Activated CD4-positive, alpha-beta T cell treated with anti-CD3 and anti-CD28 coated beads, Interleukin-2, Interleukin-6, amounts not matched to agents 100 ng/mL and 50 ng/mL, durations not matched to agents 16 hours and 8 hours (primary cell): Measurements from ENCODE around the gene TDRD7.
A peak's percentile ranks its signal among the peaks of the same experiment; 100 is the strongest.
"Not testable (repeated sequence)": the region's sequence is repeated elsewhere in the genome, so short reads cannot be mapped to it uniquely, and the experiment has no call there.

ENCODE experiments used
- DNase-seq: peaks from one replicate; pipeline ENCODE4 v3.0.0-alpha.2; 2020

The TDRD7 gene

DNA sequence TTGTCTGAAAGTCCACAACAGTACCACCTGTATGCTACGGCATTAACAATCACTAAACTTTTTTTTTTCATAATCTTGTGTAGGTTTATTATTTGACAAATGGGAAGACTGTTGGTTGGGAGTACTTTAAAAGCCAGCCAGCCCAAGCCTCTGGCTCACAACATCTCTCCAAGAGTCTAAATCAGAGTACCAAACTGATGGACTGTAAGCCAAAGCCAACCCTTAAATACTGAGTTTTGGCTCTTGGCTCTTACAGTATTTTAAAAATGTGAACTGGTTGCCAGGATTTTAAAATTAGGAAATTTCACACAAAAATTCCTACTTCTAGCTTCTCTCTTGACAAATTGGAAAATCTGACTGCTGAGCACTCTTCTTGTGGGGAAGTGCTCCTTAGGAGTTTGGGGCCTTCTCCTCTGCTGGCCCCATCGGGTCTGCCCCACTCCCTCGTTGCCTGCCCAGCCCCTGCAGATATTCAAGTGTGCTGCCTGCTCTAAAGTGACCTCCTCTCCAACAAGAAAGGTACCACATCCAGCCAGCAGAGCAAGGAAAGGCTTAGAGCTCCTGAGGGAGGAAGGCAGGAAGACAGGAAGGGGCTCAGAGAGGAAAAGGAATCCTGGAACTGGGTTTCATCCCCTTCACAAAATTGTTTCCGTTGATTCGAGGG is 67.7 kb downstream of the TDRD7 start:
- DNase-seq = no peak

DNA sequence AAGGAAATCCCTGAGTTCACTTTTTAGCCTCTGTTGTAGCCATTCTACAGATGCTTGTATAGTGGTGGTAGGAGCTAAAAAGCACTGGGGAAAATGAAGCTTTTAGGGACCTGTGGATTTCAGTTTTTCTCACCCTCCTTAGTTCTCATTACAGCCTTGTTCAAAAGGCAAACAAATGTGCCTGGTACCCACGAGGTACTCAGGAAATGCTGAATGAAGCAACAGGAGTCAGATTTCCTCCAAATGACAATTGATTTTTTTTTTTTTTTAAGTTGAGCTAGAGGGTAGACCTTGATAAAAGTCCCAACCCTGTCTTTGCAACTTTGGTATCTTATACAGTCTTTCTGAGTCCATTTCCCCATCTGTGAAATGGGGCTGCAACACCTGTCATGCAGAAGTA is 68.3 kb downstream of the TDRD7 start:
- DNase-seq = no peak

DNA sequence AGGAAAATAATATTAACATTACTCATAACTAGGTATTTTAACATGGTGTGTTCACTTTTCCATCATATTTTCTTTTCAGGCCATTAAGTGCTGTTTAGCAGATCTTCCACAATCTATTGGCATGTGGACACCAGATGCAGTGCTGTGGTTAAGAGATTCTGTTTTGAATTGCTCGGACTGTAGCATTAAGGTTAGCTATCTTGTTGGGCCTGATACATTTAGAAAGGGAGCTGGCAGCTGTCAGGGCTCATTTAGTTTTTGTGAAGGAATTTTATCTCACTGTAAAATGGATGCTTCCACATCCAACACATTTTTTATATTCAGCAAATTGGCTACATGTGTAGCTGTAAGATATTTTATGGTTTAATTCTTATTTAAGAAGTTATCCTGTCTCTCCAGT is 68.9 kb downstream of the TDRD7 start:
- no peak for DNase-seq

DNA sequence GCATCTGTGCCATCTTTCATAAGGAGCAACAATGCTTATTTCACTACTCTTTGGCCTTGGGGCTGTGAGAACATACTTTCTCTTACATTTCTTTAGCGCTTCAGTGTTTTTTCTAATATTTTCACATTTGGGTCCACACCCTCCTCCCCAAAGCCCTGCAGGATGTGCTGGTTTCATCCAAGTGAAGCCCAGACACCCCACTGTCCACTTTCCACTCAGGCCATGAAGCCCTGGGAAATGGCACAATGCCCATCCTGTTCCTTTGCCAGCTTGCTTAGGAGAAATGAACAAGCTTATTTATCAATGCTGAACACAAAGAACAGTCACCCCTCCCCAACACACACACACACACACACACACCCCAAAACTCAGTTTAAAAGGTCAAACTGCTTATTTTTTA is 72.2 kb downstream of the TDRD7 start:
- DNase-seq = no peak

DNA sequence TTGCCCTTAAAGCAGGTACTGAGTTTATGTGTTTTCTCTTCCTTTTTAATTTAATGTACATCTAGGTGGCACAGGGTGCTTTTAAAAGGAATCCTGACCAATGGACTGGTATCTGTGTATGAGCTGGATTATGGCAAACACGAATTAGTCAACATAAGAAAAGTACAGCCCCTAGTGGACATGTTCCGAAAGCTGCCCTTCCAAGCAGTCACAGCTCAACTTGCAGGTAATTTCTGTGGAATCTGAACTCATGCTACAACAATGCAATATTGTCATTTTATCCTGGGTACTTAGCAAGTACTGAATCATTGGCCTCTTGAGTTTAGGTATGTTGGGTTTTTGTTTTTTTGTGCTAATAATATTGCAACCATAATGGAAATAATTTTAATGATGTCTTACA is 75.2 kb downstream of the TDRD7 start:
- no peak for DNase-seq

DNA sequence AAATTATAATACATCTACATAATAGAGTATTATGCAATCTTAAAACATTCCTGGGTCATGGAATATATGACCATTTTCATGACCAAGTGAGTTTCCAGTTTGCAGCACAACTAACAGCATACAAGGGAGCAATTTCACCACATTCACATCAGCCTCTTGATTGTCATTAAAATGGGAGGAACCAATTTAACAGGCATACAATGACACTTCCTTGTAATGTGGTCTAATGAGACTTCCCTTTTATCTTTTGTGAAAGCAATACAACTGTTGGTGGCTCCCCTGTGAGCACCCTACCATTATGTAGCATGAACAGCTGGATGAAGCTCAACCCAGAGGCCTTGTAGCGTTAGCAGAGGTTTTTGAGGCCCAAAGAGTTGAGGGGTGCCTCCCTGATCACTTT is 76.0 kb downstream of the TDRD7 start:
- no peak for DNase-seq

DNA sequence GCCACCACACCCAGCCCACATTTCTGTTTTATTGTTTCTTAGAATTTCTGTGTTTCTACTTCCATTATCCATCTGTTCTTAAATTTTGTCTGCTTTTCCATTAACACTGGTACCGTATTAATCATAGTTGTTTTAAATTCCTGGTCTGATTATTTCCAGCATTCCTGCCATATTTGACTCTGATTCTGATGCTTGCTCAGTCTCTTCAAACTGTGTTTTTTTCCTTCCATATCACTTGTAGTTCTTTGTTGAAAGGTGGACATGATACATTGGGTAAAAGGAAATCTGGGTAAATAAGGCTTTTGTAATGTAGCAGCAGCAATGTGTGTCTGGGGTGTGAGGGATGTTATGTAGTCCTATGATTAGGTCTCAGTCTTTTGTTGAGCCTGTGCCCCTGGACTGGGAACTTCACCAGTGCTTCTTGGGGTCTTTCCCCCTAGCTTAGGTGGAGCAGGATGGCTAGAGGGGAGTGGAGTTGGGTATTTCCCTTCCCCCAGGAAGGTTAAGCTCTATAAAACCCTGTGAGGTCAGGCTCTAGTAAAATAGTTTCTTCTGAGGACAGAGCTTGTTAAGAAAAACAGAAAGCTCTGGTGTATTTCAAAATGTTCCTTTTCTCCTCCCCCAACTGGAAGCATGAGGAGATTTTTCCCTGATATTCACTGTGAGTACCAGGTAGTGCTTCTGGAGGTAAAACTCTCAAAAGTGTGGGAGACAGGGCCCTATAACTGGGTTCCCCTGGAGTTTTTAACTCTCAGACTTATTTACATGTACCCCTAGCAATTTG is 79.5 kb downstream of the TDRD7 start:
- no peak for DNase-seq

DNA sequence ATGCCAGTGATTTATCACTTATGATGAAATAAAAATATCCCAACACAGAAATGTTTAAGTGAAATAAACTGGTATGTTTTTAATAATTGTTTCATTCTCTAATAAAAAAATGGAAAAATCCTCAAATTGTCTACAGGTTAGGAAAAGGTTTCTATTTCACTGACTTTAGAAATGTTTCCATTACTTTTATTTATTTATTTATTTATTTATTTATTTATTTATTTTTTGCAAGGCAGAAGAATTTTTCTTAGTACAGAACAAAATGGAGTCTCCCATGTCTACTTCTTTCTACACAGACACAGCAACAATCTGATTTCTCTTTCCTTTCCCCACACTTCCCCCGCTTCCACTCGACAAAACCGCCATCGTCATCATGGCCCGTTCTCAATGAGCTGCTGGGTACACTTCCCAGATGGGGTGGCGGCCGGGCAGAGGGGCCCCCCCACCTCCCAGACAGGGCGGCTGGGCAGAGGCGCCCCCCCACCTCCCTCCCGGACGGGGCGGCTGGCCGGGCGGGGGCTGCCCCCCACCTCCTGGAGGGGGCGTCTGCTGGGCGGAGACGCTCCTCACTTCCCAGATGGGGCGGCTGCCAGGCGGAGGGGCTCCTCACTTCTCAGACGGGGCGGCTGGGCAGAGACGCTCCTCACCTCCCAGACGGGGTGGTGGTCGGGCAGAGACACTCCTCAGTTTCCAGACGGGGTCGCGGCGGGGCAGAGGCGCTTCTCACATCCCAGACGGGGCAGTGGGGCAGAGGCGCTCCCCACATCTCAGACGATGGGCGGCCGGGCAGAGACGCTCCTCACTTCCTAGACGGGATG is 85.9 kb downstream of the TDRD7 start:
- not testable (repeated sequence) for DNase-seq

DNA sequence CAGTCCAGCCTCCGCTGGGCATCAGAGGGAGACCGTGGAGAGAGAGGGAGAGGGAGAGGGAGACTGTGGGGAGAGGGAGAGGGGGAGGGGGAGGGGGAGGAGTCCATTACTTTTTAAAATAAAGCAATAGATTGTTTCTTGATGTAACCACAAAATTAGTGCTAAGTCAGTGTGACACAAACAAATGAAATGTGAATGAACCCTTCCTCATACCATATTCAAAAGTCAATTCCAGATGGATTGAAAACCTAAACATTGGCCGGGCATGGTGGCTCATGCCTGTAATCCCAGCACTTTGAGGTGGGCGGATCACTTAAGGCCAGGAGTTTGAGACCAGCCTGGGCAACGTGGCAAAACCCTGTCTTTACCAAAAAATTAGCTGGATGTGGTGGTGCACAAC is 87.0 kb downstream of the TDRD7 start:
- not testable (repeated sequence) for DNase-seq

DNA sequence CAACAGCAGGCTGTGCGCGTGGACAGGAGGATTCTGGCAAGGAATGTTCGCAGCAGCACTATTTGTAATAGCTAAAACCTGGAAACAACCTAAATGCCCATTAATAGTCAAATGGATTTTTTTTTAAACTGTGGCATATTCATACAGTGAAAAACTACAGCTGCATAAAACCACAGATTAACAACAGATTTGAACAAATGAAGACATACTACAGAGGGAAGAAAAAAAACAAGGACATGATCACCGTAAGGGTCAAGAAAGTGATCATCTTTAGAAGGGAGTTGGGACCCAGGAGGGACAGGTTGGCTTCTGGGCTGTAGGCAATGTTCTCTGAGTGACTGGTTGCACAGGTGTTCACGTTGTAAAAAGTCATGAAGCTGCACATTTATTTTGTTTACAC is 88.4 kb downstream of the TDRD7 start:
- no peak for DNase-seq

DNA sequence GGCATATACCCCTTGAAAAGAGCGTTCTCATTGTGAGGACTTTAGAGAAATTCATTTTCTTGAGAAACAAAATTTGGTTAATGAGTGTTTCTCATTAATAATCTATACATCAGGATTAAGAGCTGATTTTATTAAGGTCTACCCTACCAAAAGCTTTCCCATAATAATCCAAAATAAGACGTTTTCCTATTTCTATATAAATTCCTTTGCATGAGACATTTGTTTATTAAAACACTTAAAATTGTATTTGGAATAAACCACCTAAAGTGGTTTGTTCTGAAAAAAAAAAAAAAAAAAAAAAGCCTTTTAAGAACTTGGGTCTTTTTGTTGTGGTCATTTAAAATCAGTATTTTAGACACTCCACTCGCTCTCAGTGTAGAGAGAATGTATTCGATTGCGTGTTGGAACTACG is 88.9 kb downstream of the TDRD7 start:
- DNase-seq = no peak

DNA sequence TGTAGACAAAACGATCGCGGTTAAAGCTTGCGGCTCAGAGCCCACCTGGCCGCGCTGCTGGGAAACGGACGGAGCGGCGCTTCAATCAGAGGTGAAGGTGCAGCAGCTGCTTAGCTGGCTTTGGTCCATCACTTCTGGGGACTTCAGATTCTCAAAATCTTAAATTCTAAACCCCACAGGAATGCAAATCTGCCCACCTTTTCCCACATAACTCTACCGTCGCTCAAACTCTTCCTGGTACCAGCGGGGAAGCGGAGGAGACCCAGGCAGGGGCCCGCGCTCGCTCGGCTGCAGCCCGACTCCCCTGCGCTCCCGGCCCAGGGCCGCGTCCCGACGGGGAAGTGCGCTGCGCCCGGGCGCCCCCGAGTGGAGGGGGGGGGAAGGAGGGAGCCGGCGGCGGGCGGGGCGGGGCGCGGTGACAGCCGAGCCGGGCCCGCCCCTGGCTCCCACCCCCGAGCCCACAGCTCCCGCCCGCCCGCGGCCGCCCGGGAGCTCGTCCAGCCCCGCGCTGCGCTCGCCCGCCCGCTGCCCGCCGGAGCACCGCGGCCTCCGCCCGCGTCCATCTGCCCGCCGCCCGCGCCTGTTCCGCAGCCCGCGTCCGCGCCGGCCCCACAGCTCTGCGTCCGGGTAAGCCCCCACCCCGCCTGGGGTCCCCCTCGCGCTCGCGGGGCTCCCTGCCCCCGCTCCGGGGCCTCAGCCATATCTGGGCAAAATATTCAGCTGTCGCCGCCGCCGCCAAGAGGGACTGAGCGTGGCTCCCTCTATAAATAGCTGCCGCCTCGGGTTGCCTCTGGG is 89.5 kb downstream of the TDRD7 start, which contains the start of gene TMOD1:
TMOD1 (plus strand) TSS at position 490 of the 795 bp plus-strand sequence. CDS start 22,523 bp downstream, outside the sequence.
- peak; percentile 61 for DNase-seq

DNA sequence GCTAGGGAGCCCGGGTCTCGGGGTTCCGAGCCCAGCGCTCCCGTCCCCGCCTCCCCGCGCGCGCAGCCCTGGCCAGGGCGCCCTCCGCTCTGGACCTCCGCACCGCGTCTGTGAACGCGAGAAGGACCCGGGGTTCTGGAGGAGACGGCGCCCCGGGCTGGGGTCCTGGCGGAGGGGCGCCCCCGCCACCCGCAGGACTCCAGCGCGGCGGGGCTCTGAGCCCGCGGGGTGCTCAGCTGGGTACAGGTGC is 90.0 kb downstream of the TDRD7 start:
- no peak for DNase-seq

DNA sequence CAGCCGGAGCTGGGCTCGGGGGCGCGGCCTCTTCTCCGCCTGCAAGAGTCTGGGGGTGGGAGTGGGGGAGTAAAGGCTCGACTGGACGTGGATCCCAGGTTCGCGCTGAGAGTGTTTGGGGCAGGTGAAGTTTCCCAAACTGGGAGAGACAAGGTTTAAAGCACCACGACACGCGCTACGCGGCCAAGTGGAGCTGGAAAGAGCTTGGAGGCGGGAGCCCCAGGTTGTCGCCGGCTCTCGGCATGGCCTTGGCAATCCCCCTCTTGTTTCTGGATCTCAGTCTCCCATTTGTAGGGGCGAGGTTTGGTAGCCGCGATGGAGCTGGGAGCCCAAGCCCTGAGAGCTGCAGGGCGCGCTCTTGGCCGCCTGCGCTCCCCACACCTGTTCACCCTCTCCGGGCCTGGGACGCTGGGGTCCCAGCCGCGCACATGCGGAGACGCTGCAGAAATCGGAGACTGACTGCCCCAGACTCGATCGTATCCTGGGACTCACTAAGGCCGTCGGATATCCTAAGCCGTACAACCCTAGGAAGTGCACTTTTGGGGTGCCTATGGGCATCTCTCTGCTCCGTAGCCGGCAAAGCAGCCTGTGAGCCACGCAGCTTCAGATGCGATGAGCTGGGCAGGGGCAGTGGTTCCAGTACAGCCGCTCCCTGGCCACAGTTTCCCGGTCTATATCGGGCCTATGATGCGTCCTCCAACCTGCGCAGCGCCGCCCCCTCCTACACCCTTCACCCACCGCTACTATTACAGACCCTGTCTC is 90.5 kb downstream of the TDRD7 start:
- no peak for DNase-seq

DNA sequence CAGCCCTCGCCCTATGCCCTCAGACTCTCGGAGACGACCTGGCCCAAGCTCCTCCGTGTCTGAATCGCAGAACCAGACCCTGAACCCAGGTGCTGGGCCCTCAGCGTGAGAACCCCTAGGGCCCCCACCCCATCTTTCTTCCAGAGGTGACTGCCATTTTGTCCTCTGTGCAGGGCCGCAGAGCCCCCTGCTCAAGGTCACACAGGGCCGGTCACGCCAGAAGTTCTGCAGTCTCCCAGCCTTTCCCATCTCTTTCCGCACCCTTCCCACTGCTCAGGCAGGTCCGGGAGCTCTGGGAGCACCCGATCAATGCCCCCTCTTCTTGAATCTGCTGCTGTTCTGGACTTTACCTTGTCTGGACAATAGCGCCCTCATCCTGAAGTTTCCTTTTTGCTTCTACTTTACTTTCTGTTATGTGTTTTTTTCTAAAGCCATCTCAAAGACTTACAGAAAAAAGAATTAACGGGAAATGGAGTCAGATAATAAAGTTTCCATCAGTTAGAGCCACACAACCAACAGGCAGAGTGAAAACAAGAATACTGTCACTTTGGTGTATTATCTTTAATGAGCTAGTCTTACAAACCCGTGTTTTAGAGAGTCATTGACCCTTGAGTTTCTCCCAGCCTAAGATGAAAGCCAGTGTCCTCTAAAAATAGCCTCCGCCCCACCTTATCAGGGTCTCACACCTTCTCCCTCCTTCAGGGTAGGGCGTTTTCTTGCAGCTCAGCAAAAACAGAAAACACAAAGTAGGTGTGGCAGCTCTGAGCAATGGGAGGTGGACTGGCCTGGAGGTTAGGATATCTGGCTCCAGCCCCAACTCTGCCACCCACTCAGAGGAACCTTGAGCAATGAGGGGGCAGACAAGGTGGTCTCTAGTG is 91.3 kb downstream of the TDRD7 start:
- no peak for DNase-seq

DNA sequence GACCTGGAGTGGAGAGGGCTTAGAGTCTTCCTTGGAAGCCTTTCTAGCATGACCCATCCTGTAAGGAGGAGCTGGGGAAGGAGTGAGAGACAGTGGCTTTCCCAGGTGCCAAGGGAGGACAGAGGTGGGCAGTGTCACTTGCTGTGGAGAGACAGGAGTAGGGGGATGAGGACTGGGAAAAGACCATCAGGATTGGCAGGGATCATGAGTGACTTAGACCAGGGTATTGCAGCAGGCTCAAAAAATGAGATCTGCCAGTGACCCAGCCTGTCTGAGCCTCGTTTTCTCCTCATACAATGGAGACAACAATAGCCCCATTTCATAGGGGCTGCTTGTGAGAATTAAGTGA is 91.9 kb downstream of the TDRD7 start:
- no peak for DNase-seq

DNA sequence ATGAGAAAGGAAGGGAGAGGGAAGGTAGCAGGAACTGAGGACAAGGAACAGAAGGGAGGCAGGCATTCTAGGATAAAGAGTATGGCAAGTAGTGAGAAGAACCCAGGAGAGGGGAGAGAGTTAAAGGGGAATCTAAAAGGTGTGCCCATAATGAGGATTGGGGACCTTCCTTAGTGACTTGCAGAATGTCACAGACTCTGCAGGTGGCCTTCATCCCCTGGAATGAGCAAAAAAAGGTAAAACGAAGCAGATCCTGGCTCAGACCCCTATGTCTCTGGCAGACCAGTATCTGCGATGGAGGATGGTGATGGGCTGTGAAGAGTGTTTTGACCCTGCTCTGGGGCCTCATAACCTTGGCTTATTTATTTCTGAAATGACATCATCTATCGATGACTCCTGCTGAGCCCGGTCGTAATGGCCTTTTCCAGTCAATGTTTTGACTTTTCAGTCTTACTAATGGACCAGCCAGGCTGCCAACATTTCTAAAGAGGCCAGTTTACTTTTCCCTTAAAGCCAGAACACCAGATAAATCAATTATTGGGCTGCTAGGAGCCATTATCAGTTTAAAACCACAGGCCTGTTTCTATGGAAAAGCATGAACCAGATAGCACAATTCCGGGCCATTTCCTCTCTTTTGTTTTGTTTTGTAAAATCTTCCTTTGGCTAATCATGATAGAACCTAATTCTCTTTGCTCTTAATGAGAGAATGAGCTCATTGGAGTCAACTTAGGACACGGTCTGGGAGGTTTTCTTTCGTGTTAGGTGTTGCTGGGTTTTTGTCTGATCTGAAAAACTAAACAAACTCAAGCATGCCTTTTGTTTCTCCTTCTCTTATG is 92.7 kb downstream of the TDRD7 start:
- no peak for DNase-seq

DNA sequence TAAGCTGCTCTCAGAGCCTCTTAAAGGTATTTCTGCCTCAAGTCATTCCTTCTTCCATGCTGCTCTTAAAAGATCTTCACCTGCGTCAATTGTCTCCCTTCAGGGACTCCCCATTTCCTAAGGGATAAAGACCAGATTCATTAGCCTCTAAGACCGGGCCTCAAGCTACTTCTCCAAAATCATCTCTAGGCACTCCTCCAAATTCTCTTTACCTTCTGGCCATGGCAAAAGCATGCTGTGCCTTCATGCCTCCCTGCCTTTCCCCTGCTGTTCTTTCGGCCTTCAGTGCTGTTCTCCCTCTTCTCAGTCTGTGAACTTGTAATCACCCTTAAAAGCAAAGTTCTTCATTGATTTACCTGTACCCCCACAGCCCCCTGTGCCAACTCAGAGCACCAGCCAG is 93.9 kb downstream of the TDRD7 start:
- no peak for DNase-seq

DNA sequence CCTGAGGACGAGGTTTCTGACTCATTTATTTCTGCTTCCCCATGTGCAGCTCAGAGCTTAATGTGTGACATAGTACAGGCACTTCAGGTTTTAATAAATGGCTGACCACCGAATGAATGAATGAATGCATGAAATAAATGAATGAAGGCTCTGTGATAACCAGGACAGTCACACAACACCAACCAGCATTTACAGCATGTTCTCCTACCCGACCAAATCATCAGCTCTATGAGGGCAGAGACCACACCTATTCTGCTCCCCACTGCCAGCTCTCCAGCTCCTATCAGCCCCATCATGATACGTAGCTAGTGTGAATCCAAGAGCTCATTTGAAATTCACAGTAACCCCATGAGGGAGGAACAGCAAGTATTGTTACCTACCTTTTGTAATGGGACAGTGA is 94.4 kb downstream of the TDRD7 start:
- DNase-seq = no peak

DNA sequence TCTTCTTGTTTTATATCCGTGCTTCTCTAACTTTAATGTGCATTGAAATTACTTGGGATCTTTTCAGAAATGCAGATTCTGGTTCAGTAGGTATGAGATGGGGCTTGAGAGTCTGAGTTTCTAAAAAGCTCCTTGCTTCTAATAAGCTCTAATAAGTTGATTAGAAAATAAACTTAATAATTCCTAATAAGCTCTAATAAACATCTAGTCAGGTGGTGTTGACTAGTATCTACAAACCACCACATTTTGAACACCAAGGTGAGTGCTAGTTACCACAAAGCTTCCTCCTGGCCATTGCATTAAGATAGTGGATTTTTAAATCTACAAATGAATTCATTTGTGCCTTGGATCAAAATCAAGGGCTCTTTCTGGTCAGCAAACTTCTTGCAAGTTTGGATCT is 94.9 kb downstream of the TDRD7 start:
- DNase-seq = no peak
